ENCODE measurements around the gene GDA.

The GDA gene

GRCh38 chr9:72149231-72149975, at the start of gene GDA:
Gene GDA, plus strand, starts transcription at chr9:72149440. Its CDS starts 120 bp downstream, at chr9:72149560.
- DNase-seq, result no peak

DNA sequence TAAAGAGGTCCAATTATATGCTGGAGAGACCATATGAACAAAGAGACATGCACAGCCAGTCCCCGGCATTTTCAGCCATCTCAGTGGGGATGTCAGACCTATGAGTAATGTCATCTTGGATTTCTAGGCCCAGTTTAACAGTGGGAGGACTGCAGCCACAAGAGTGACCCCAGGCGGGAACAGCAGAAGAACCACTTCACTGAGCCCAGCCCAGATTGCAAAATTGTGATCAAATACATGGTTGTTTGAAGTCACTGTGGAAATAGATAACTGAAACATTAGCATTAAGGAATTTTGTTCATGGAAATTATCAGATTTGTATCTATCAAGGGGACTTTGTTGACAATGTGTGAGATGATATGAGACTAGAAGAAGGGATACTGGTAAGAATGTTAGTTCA, 46.7 kb upstream of the GDA start:
- no peak for DNase-seq

DNA sequence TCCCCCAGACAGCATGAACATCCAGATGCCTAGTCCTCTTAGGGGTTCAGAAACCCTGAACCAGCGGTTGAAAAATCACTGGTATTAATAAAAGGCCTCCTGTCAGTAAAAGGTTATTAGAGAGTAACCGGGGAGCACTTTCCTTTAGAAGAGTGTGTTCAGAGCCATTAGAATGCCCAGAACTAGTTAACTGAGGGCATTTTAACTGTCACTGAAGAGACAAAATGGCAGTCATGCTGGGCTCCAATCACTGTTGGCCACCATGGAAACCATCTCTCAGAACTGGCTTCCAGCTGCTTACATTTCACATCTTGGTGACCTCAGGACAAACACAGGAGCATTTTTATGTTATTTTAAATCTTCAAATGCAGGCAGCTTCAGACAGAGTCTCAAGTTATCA, 36.2 kb upstream of the GDA start:
- DNase-seq, result no peak

DNA sequence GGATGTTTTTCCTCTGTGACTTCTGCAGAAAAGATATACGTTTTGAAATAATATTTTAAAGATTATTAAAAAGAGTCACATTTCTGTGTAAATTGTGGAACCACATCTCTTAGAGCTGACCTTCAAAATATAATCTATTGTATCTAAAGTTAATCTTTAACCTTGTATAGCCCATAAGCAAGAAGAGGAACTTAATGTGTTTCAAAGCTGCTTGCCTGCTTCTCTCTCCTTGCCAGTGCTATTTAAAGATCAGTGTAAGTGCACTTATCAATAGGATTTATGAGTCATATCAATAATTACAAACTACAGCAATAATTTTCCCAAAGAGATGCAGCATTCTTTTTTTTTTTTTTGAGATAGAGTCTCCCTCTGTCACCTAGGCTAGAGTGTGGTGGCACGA, 29.4 kb upstream of the GDA start:
- no peak for DNase-seq

DNA sequence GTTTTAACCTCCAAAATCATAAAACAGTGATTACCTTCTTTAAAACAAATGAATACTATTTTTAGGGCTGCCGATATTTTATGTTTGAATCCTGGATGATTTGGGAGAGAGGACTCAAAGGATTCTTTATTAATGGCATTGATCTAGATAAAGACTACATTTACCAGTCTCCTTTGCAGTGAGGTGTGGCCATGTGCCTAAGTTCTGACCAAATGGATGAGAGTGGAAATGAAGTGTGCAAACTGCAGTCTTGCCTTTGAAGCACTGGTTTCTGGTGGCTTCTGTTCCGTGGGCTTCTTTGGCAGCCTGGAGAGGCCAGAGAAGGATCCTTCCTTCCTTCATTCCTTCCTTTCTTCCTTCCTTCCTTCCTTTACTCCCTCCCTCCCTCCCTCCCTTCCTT, 24.3 kb upstream of the GDA start:
- no peak for DNase-seq

GRCh38 chr9:72127753-72128152, 21.5 kb upstream of the GDA start:
- no peak for DNase-seq

GRCh38 chr9:72128526-72128925, 20.7 kb upstream of the GDA start:
- DNase-seq, result no peak

DNA sequence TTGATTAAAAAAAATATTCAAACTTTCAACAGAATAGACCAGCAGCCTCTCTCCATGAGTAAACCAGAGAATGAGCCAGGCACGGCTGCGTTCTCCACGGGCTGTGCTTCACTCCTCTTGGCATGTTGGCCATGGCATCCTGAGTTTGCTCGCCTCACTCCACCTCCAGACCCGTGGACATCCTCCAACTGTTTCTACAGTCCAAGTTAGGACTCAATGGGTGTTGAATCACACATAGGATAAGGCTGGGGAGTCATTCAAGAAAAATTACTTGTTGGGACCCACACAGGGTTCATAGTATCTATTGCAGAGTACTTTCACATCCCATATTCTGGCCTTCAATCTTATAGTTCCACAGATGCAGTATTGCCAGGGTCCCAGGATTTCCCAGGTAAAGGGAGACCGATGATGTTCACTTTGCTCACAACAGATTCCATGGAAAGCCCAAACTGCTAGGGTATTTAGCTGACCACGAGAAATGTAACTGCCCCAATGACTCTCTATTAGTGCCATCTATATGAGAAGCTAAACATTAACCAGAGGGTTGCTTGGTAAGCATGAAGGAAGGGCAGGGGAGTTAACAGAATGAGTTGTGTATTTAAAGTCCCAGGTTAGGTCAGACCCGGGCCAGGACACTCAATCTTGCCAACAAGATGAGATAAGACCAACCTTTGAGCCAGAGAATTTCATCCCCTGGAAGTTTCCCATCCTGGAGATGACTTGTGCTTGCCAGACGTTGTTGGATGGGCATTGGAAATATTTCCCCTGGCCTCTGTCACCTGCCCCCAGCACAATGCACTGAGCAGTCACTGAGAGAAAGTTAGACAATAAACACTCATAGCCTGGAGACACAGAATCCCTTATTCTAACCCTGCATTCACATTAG, 19.7 kb upstream of the GDA start:
- no peak for DNase-seq

DNA sequence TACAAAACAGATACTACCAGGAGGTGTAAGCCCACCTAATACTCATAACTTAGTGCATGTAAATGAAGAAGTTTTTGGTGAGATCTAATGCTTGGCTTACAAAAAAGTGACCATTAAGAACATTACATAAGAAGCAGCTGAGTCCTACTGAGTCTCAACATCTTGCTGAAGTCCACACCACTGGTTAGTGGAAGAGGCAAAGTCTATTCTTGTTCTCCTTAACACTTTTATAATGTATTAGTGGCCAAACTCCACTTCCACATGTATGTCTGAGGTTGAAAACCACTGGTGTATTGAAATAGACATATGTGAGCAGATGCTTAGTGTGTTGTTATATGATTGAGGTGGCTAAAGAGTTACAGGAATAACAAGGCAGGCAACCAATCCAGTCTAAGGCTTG, 18.9 kb upstream of the GDA start:
- DNase-seq, result no peak

- no peak for DNase-seq
Observed at GRCh38 chr9:72131206-72131605, 18.0 kb upstream of the GDA start.

GRCh38 chr9:72132052-72132451, 17.2 kb upstream of the GDA start:
- no peak for DNase-seq

GRCh38 chr9:72133365-72134035, 15.7 kb upstream of the GDA start:
- DNase-seq, result no peak

DNA sequence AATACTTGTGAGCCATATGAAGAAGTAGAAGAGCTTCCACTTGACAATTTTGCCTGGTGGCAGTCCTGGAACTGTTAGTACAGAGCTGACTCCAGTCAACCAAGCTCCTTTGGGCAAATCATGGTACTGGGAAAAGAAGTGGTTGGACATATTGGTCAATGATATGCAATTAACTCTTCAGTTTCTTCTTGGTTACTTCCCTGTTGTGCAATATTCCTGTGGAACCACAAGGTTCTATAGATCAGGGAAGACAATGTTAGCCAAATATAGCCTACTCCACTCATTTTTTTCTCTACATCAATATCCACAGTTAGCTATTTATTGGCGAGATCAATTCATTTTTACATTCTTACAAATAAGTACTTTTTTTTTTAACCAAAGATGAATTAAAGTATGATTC, 14.4 kb upstream of the GDA start:
- DNase-seq, result no peak

- no peak for DNase-seq
Observed at GRCh38 chr9:72137697-72138365, 11.4 kb upstream of the GDA start.

GRCh38 chr9:72139226-72139625, 10.0 kb upstream of the GDA start:
- no peak for DNase-seq

GRCh38 chr9:72140586-72140985, 8.7 kb upstream of the GDA start:
- no peak for DNase-seq

- DNase-seq, result no peak
Observed at GRCh38 chr9:72141484-72141883, 7.8 kb upstream of the GDA start.

- DNase-seq, result no peak
Observed at GRCh38 chr9:72144756-72145492, 4.3 kb upstream of the GDA start.

DNA sequence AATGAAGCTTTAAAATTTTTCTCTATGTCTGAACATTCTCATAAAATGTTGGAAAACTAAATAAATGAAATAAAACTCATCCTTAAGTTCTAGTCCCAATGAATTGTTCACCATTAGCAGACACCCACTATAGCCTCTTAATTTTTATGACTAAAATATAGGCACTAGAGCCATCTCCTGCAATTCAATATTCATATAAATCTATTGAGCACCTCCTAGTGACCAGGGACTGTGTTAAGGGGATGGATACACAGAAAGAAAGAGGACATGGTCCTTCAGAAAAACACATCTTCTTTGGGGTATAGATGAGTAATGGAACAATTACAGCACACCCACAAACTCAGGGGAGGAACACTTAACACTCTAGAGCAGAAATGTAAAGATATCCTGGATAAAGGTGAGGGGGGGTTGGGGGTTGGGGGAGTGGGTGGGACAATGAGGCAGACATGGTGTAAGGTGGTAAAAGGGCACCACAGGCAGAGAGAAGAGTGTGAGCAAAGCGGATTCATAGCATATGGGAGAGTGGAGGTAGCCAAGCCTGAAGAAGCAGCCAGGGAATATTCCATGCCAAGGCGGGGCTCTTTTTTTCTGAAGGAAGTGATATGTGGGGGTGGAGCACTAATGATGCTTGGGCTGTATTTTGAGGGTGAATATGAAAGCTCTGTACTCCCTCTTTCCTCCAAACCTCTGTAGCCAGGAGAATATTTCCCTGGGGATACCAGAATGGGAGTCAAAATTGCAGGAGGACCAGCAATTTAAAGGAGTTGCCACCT, 3.3 kb upstream of the GDA start:
- DNase-seq, result no peak

GRCh38 chr9:72147676-72148075, 1.6 kb upstream of the GDA start:
- no peak for DNase-seq

DNA sequence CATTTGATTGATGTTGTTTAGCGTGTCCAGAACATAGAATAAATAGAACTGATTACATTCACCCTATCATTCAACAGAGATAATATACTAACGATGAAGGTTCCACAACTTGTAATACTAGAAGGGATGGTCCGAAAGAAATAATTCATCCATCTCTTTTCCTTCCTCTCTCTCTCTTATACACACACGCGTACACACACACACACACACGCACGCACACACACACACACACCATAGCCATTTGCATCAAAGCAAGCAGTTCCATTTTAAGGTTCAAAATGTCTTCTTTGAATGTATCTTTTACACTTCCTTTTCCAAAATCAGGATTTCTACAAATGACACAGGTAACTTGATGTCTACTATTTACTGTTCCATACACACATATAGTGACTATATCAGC, 887 bp downstream of the GDA start:
- no peak for DNase-seq

DNA sequence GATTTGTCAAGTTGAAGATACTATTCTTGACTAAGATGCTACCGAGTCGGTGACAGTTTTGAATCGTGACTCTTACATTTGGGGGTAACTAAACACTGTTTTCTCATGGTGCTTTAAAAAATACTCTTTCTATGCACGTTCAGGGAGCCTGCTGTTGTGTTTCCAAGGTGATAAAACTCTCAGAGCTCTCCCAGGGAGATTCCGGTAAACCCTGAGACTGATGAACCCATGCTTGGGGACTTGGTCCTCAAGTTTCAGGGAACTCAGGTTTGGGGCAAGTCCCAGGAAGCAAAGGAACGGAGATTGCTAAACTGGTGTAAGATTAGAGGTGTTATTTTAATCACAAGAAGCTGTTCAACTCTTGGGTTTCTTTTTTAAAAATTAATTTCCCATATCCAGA, 1.4 kb downstream of the GDA start:
- no peak for DNase-seq

All from stimulated activated naive CD4-positive, alpha-beta T cell (primary cell).